MCF 10A (cell line): ENCODE measurements around the gene UACA. TPM values are rescaled to one million over a fixed set of nuclear protein-coding genes. Genes with fewer than 3 reads are reported as not detected.

Experiments
- BruUV-seq: library from RNA; stranded (reverse); fragments of 400-500 nt; replicated peaks from 2 replicates; lab custom pipeline; 2021; lab: Mats Ljungman, UMichigan
- CTCF ChIA-PET: fragments of 300-600 bp; sonication (Branson Sonifier 250); formaldehyde crosslinking; extraction: SDS; loops from one replicate; lab custom pipeline; 2021; ENCODE audit warnings: antibody characterized with exemption, inconsistent platforms; lab: Yijun Ruan, JAX
- POLR2A ChIA-PET: fragments of 300-600, 350-650 bp; sonication (Branson Sonifier 250); formaldehyde crosslinking; extraction: SDS; loops from one replicate; lab custom pipeline; 2020; ENCODE audit warnings: antibody characterized with exemption, inconsistent platforms; lab: Yijun Ruan, JAX
- DNase-seq: peaks from one replicate; pipeline ENCODE4 v3.0.0-alpha.2; 2018; ENCODE audit not compliant: unreplicated experiment
- H3K27ac Mint-ChIP-seq: one replicate; pipeline ENCODE4 v1.8.0; 2022; ENCODE audit warnings: mild to moderate bottlenecking, low read depth, mixed read lengths; ENCODE audit not compliant: unreplicated experiment
- H3K27me3 Mint-ChIP-seq: one replicate; pipeline ENCODE4 v1.8.0; 2022; ENCODE audit warnings: mixed read lengths; ENCODE audit not compliant: insufficient read depth, unreplicated experiment
- H3K36me3 Mint-ChIP-seq: one replicate; pipeline ENCODE4 v1.8.0; 2022; ENCODE audit warnings: mild to moderate bottlenecking, moderate library complexity, mixed read lengths; ENCODE audit not compliant: insufficient read depth, unreplicated experiment
- H3K4me1 Mint-ChIP-seq: one replicate; pipeline ENCODE4 v1.8.0; 2022; ENCODE audit warnings: mixed read lengths; ENCODE audit not compliant: insufficient read depth, unreplicated experiment
- H3K4me3 Mint-ChIP-seq: one replicate; pipeline ENCODE4 v1.8.0; 2022; ENCODE audit warnings: mild to moderate bottlenecking, moderate library complexity, mixed read lengths; ENCODE audit not compliant: unreplicated experiment
- H3K9me3 Mint-ChIP-seq: one replicate; pipeline ENCODE4 v1.8.0; 2022; ENCODE audit warnings: mixed read lengths; ENCODE audit not compliant: unreplicated experiment
- CTCF ChIP-seq: fragments of 200-600 bp; IDR thresholded peaks from one replicate; pipeline ENCODE4 v1.8.0; 2022; ENCODE audit warnings: antibody characterized with exemption, mild to moderate bottlenecking; ENCODE audit not compliant: unreplicated experiment
- intact Hi-C: fragments of 100-400 bp; cut with micrococcal nuclease; formaldehyde crosslinking; loops from 2 replicates; pipeline ENCODE4 v1.14.1; 2022
- total RNA-seq: library from RNA; stranded (reverse); gene quantifications from 2 replicates; pipeline ENCODE4 v1.2.3, GENCODE V29; 2022

UACA gene
- total RNA-seq, 1 experiment from 2014 or later, result 37.0 TPM

- CTCF ChIA-PET, result interaction anchor here (2.5 kb wide), 1 partner anchor 46 kb away, joined by 13 read pairs; no protein-coding TSS in a partner anchor
- Mint-ChIP-seq H3K27me3 (no peaks in the 10 kb centered on the region), H3K9me3 (no peaks in the 10 kb centered on the region), H3K4me3 (no peak overlapping the region), H3K36me3 (no peaks in the 10 kb centered on the region), H3K27ac (no peak overlapping the region), H3K4me1 (peaks cover 25% of the 10 kb centered on the region)
- TF ChIP-seq CTCF, result no peak
- DNase-seq, result no peak
- BruUV-seq, result no TSS peak
- POLR2A ChIA-PET, result interaction anchor here (1.0 to 1.3 kb wide), 2 partner anchors 12 to 17 kb away, joined by 3 read pairs; no protein-coding TSS in a partner anchor
- intact Hi-C loops, result no loop called here
Observed at GRCh38 chr15:70766597-70766996, 3.2 kb upstream of the UACA start.

- no peaks in the 10 kb centered on the region for H3K27me3 Mint-ChIP-seq
- CTCF ChIA-PET, result no interaction called here
- H3K4me3 Mint-ChIP-seq, result no peak overlapping the region
- no peaks in the 10 kb centered on the region for H3K9me3 Mint-ChIP-seq
- intact Hi-C loops, result no loop called here
- POLR2A ChIA-PET, result interaction anchor here (0.7 to 1.2 kb wide), 4 partner anchors 13 to 1013 kb away, joined by 3 to 4 read pairs (median 4); no protein-coding TSS in a partner anchor
- no peak overlapping the region for H3K27ac Mint-ChIP-seq
- H3K4me1 Mint-ChIP-seq, result peaks cover 20% of the 10 kb centered on the region
- no peak for DNase-seq
- no TSS peak for BruUV-seq
- H3K36me3 Mint-ChIP-seq, result no peaks in the 10 kb centered on the region
- no peak for TF ChIP-seq CTCF
Observed at GRCh38 chr15:70765504-70766281, 2.3 kb upstream of the UACA start.

GRCh38 chr15:70763950-70764730 is 782 bp upstream of the UACA start:
- Mint-ChIP-seq H3K9me3 (no peaks in the 10 kb centered on the region), H3K27me3 (no peaks in the 10 kb centered on the region), H3K4me1 (peaks cover 20% of the 10 kb centered on the region), H3K36me3 (no peaks in the 10 kb centered on the region), H3K4me3 (peak overlapping the region; percentile 93), H3K27ac (peak overlapping the region; percentile 76)
- no TSS peak for BruUV-seq
- intact Hi-C loops, result loop anchor here (5.0 kb wide), 1 partner anchor 33 kb away; no protein-coding TSS in a partner anchor
- no peak for TF ChIP-seq CTCF
- POLR2A ChIA-PET, result interaction anchor here (0.6 to 1.3 kb wide), 37 partner anchors 10 to 1310 kb away, joined by 3 to 19 read pairs (median 4); partner anchors contain the start of gene LARP6
- DNase-seq, result no peak
- CTCF ChIA-PET, result interaction anchor here (0.6 to 0.9 kb wide), 2 partner anchors 48 to 358 kb away, joined by 3 to 5 read pairs; no protein-coding TSS in a partner anchor
